Endothelial cell of umbilical vein (primary cell): ENCODE data around the gene IGF2R. TPM values are rescaled to one million over a fixed set of nuclear protein-coding genes. Genes with fewer than 3 reads are reported as not detected.

Source experiments
- BruUV-seq: library from RNA; stranded (reverse); fragments of 400-500 nt; replicated peaks from 2 replicates; lab custom pipeline; 2021; lab: Mats Ljungman, UMichigan
- CTCF ChIA-PET: fragments of 300-600, 350-600 bp; sonication (Branson Sonifier 250); formaldehyde crosslinking; loops from one replicate; lab custom pipeline; 2021; ENCODE audit warnings: antibody characterized with exemption, inconsistent platforms; lab: Charles Lee
- POLR2A ChIA-PET: fragments of 300-600, 350-600 bp; sonication (Branson Sonifier 250); formaldehyde crosslinking; loops from one replicate; lab custom pipeline; 2021; ENCODE audit warnings: antibody characterized with exemption, inconsistent platforms; lab: Charles Lee
- DNase-seq: peaks from one replicate; pipeline ENCODE4 v3.0.0-alpha.2; 2011; ENCODE audit warnings: low read depth, low spot score
- FAIRE-seq: peaks from 2 replicates; lab custom pipeline; 2011; peaks lifted over from hg19 to GRCh38; lab: Jason Lieb, UNC
- H2AFZ ChIP-seq: 2 replicates; pipeline ENCODE4 v1.6.0; 2012; ENCODE audit warnings: low read depth, low read length, control low read depth, inconsistent platforms
- H3K27ac ChIP-seq: 2 replicates; pipeline ENCODE4 v1.5.1; 2011; ENCODE audit warnings: low read depth, mild to moderate bottlenecking, control low read depth, low read length, moderate library complexity; ENCODE audit not compliant: insufficient read depth
- H3K27me3 ChIP-seq, 2 experiments: 2 replicates each; pipeline versions ENCODE4 v1.6.0 to v1.6.1; 2011; ENCODE audit warnings: low read length in 2 of 2, mixed read lengths in 1 of 2; ENCODE audit not compliant: control insufficient read depth in 2 of 2, insufficient read depth in 2 of 2
- H3K36me3 ChIP-seq, 2 experiments: 2 replicates in 1 of 2; 3 replicates in 1 of 2; pipeline ENCODE4 v1.5.1; 2011; ENCODE audit warnings: low read length in 2 of 2, mild to moderate bottlenecking in 1 of 2, moderate library complexity in 1 of 2; ENCODE audit not compliant: control insufficient read depth in 2 of 2, insufficient read depth in 2 of 2; ENCODE audit errors: extremely low read depth in 1 of 2
- H3K4me1 ChIP-seq: 3 replicates; pipeline ENCODE4 v1.5.1; 2011; ENCODE audit warnings: mild to moderate bottlenecking, low read length; ENCODE audit not compliant: control insufficient read depth, insufficient read depth; ENCODE audit errors: extremely low read depth
- H3K4me2 ChIP-seq: 2 replicates; pipeline ENCODE4 v1.6.1; 2011; ENCODE audit warnings: low read length, control low read depth, mixed read lengths; ENCODE audit not compliant: insufficient read depth
- H3K4me3 ChIP-seq, 3 experiments: fragments of 200-600 bp in 1 of 3; sonication (generic), shearing (Covaris generic) in 1 of 3; replicated peaks in 1 of 3; 2 replicates each; pipeline ENCODE4 v1.5.1; 2011 to 2016; ENCODE audit warnings: control low read depth in 3 of 3, low read length in 3 of 3, mild to moderate bottlenecking in 2 of 3, inconsistent platforms in 1 of 3, low read depth in 1 of 3, moderate library complexity in 1 of 3; ENCODE audit not compliant: insufficient read depth in 1 of 3
- H3K79me2 ChIP-seq: 2 replicates; pipeline ENCODE4 v1.6.0; 2012; ENCODE audit warnings: low read length, inconsistent platforms; ENCODE audit not compliant: control insufficient read depth, insufficient read depth
- H3K9ac ChIP-seq: replicated peaks from 2 replicates; pipeline ENCODE3; 2011; ENCODE audit warnings: low read length, control low read depth; ENCODE audit not compliant: insufficient read depth; ENCODE audit errors: extremely low read depth
- H3K9me1 ChIP-seq: replicated peaks from 3 replicates; pipeline ENCODE4 v1.6.0; 2011; ENCODE audit warnings: mild to moderate bottlenecking, low read length; ENCODE audit not compliant: control insufficient read depth, insufficient read depth; ENCODE audit errors: extremely low read depth
- H3K9me3 ChIP-seq: replicated peaks from 2 replicates; pipeline ENCODE4 v1.5.1; 2012; ENCODE audit warnings: low read length, inconsistent platforms; ENCODE audit not compliant: control insufficient read depth, insufficient read depth
- H4K20me1 ChIP-seq: replicated peaks from 2 replicates; pipeline ENCODE3; 2011; ENCODE audit warnings: mild to moderate bottlenecking, low read length; ENCODE audit not compliant: control insufficient read depth, insufficient read depth; ENCODE audit errors: extremely low read depth
- EZH2 ChIP-seq: IDR thresholded peaks from 2 replicates; pipeline ENCODE4 v1.6.1; 2012; ENCODE audit warnings: borderline replicate concordance, low read depth, mild to moderate bottlenecking, moderate library complexity, low read length, inconsistent platforms; ENCODE audit not compliant: severe bottlenecking
- FOS ChIP-seq: IDR thresholded peaks from 2 replicates; pipeline ENCODE4 v1.6.1; 2011; ENCODE audit warnings: mild to moderate bottlenecking, low read length, moderate library complexity, borderline replicate concordance; ENCODE audit not compliant: insufficient read depth
- GATA2 ChIP-seq: IDR thresholded peaks from 2 replicates; pipeline ENCODE4 v1.7.0; 2011; ENCODE audit warnings: low read depth, mild to moderate bottlenecking, moderate library complexity, mixed read lengths, low read length; ENCODE audit not compliant: insufficient read length, insufficient read depth
- JUN ChIP-seq: IDR thresholded peaks from 2 replicates; pipeline ENCODE4 v1.6.1; 2011; ENCODE audit warnings: borderline replicate concordance, low read depth; ENCODE audit not compliant: insufficient read length, insufficient read depth
- MAX ChIP-seq: IDR thresholded peaks from 2 replicates; pipeline ENCODE4 v1.6.1; 2011; ENCODE audit not compliant: insufficient read depth, insufficient read length
- MYC ChIP-seq: IDR thresholded peaks from one replicate; pipeline ENCODE4 v1.6.1; 2011; ENCODE audit warnings: mild to moderate bottlenecking, low read depth, low read length
- POLR2A ChIP-seq: IDR thresholded peaks from 2 replicates; pipeline ENCODE4 v1.6.1; 2012; ENCODE audit warnings: low read depth, mild to moderate bottlenecking, control low read depth, low read length
- POLR2AphosphoS5 ChIP-seq: IDR thresholded peaks from 2 replicates; pipeline ENCODE4 v1.6.1; 2012; ENCODE audit warnings: low read depth, mild to moderate bottlenecking, control low read depth, low read length, moderate library complexity; ENCODE audit not compliant: insufficient read depth
- dilution Hi-C: fragments of 300-500 bp; cut with MboI; formaldehyde crosslinking; loops from one replicate; pipeline ENCODE4 v1.15.0; 2019; ENCODE audit warnings: low sequenced_read_pairs; ENCODE audit not compliant: extremely low pct_ligation_motif_present
- intact Hi-C: fragments of 100-400 bp; cut with micrococcal nuclease; formaldehyde crosslinking; loops from one replicate; pipeline ENCODE4 v1.10.0; 2022
- polyA plus RNA-seq, 4 experiments: library from polyadenylated mRNA; depleted of rRNA in 3 of 4; stranded (reverse) in 3 of 4; unstranded in 1 of 4; fragments of >200 nt; gene quantifications; 2 replicates each; pipeline versions ENCODE4 v1.2.1 to v1.2.3, GENCODE V29; 2011 to 2012; ENCODE audit warnings: missing spikeins in 1 of 4
- total RNA-seq: library from RNA; stranded (reverse); gene quantifications from 2 replicates; pipeline ENCODE4 v1.2.3, GENCODE V29; 2021
- TF ChIP-seq, protein P1 (sequence below), 2 donors: IDR thresholded peaks; 1 replicate in 1 of 2; 2 replicates in 1 of 2; pipeline ENCODE4 v1.5.1; 2011; ENCODE audit warnings: low read length in 2 of 2, mild to moderate bottlenecking in 2 of 2, moderate library complexity in 2 of 2, control low read depth in 1 of 2, inconsistent platforms in 1 of 2, low read depth in 1 of 2; ENCODE audit not compliant: insufficient read depth in 1 of 2; ENCODE audit errors: extremely low read depth in 1 of 2

The IGF2R gene
- total and polyA plus RNA-seq, 2 donors (not counting 3 experiments of a cell fraction or from before 2014, with no cell fraction given) = 16.3 to 60.2 TPM

DNA sequence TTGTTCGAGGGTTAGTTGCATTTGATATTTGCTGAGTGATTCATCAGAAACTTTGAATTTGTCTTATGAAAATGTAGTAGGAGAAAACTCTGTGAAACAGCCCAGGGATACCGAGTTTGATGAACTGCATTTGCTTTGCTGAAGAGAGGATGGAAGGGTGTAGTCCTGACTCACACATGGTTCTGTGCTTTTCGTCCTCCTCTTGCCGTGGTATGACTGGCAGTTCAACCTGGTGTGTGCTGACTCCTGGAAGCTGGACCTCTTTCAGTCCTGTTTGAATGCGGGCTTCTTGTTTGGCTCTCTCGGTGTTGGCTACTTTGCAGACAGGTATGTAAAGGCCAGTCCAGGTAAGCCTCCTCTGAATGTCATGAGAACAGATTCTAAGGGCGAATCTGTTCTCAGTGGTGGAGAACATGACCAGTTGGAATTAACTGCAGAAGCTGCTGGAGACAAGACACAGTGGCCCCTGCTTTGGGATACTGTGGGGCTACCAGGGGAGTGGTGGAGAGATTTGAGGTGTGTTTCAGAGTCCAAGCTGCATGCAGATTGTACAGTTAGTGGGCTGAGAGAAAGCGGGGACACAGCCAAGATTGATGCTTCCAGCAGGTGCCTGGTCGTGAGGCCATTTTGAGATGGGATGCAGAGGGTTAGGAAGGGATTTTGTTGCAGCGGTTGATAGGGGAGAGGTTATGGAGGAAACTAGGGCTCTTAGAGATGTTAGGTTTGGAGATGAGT, 161.2 kb downstream of the IGF2R start:
- intact Hi-C loops = no loop called here
- POLR2A ChIA-PET = no interaction called here
- Histone ChIP-seq H3K4me1 (no peaks in the 10 kb centered on the region), H3K79me2 (no peaks in the 10 kb centered on the region), H2AFZ (no peak overlapping the region), H3K27me3 (no peaks in the 10 kb centered on the region), H3K4me2 (no peak overlapping the region), H3K9me1 (no peaks in the 10 kb centered on the region), H3K36me3 (no peaks in the 10 kb centered on the region), H3K9ac (no peak overlapping the region), H4K20me1 (no peaks in the 10 kb centered on the region), H3K4me3 (no peak overlapping the region), H3K27ac (no peak overlapping the region), H3K9me3 (no peaks in the 10 kb centered on the region)
- dilution Hi-C loops = no loop called here
- no peak for TF ChIP-seq JUN
- TF ChIP-seq MAX = no peak
- TF ChIP-seq EZH2 = no peak
- TF ChIP-seq, protein P1, sequence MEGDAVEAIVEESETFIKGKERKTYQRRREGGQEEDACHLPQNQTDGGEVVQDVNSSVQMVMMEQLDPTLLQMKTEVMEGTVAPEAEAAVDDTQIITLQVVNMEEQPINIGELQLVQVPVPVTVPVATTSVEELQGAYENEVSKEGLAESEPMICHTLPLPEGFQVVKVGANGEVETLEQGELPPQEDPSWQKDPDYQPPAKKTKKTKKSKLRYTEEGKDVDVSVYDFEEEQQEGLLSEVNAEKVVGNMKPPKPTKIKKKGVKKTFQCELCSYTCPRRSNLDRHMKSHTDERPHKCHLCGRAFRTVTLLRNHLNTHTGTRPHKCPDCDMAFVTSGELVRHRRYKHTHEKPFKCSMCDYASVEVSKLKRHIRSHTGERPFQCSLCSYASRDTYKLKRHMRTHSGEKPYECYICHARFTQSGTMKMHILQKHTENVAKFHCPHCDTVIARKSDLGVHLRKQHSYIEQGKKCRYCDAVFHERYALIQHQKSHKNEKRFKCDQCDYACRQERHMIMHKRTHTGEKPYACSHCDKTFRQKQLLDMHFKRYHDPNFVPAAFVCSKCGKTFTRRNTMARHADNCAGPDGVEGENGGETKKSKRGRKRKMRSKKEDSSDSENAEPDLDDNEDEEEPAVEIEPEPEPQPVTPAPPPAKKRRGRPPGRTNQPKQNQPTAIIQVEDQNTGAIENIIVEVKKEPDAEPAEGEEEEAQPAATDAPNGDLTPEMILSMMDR (IDR thresholded peaks at IDR 0.05; ENCODE audit: extremely low read depth in 1 of 2, insufficient read depth in 1 of 2, low read depth in 1 of 2, low read length in 2 of 2) = no peak
- TF ChIP-seq POLR2AphosphoS5 = no peak
- no peak for TF ChIP-seq POLR2A
- no peak for TF ChIP-seq MYC
- no peak for TF ChIP-seq FOS
- TF ChIP-seq GATA2 = no peak
- CTCF ChIA-PET = no interaction called here
- DNase-seq = no peak
- no peak for FAIRE-seq
- no TSS peak for BruUV-seq
